PC-9 (cell line): ENCODE results near the gene KRT76. TPM values are rescaled to one million over a fixed set of nuclear protein-coding genes. Genes with fewer than 3 reads are reported as not detected.

Source experiments
- BruUV-seq: library from RNA; stranded (reverse); fragments of 400-500 nt; replicated peaks from 2 replicates; lab custom pipeline; 2021; lab: Mats Ljungman, UMichigan
- CTCF ChIA-PET: fragments of 300-600 bp; sonication (Branson Sonifier 250); formaldehyde crosslinking; loops from one replicate; lab custom pipeline; 2022; ENCODE audit warnings: antibody characterized with exemption; lab: Charles Lee
- POLR2A ChIA-PET: fragments of 300-600 bp; sonication (Branson Sonifier 250); formaldehyde crosslinking; loops from one replicate; lab custom pipeline; 2022; ENCODE audit warnings: antibody characterized with exemption; ENCODE audit not compliant: unreplicated experiment; lab: Charles Lee
- DNase-seq, 2 experiments: peaks; one replicate each; pipeline versions ENCODE4 v3.0.0 to v3.0.0-alpha.2; 2015 to 2022; ENCODE audit warnings: mixed read lengths in 1 of 2
- H2AFZ ChIP-seq: fragments of 200-600 bp; sonication (generic); 2 replicates; pipeline ENCODE4 v1.8.1; 2017; ENCODE audit warnings: antibody characterized with exemption
- H3F3A ChIP-seq: fragments of 200-600 bp; sonication (generic); 2 replicates; pipeline ENCODE4 v1.8.1; 2017; ENCODE audit warnings: antibody characterized with exemption, mild to moderate bottlenecking, low read depth; ENCODE audit not compliant: insufficient read depth
- H3K27ac ChIP-seq: fragments of 200-600 bp; sonication (generic); 2 replicates; pipeline ENCODE4 v1.6.1; 2016; ENCODE audit warnings: mixed run types
- H3K27me3 ChIP-seq: fragments of 200-600 bp; sonication (generic); 2 replicates; pipeline ENCODE4 v1.6.1; 2016; ENCODE audit warnings: low read depth, mixed run types; ENCODE audit not compliant: insufficient read depth
- H3K36me3 ChIP-seq: fragments of 200-600 bp; sonication (generic); 2 replicates; pipeline ENCODE4 v1.6.1; 2016; ENCODE audit warnings: low read depth, mixed run types
- H3K4me1 ChIP-seq: fragments of 200-600 bp; sonication (generic); replicated peaks from 2 replicates; pipeline ENCODE4 v1.6.1; 2016; ENCODE audit warnings: mixed run types; ENCODE audit not compliant: insufficient read depth
- H3K4me2 ChIP-seq: fragments of 200-600 bp; sonication (generic); 2 replicates; pipeline ENCODE4 v1.6.1; 2017; ENCODE audit warnings: mixed run types
- H3K4me3 ChIP-seq: fragments of 200-600 bp; sonication (generic); 2 replicates; pipeline ENCODE4 v1.6.1; 2016; ENCODE audit warnings: mixed run types
- H3K79me2 ChIP-seq: fragments of 200-600 bp; sonication (generic); 2 replicates; pipeline ENCODE4 v1.6.1; 2017; ENCODE audit warnings: low read depth, mixed run types
- H3K9me2 ChIP-seq: fragments of 200-600 bp; sonication (generic); 2 replicates; pipeline ENCODE4 v1.8.1; 2017; ENCODE audit warnings: mild to moderate bottlenecking; ENCODE audit not compliant: insufficient read depth
- H3K9me3 ChIP-seq: fragments of 200-600 bp; sonication (generic); 2 replicates; pipeline ENCODE4 v1.8.1; 2016; ENCODE audit warnings: low read depth; ENCODE audit not compliant: insufficient read depth
- H4K20me1 ChIP-seq: fragments of 200-600 bp; sonication (generic); 2 replicates; pipeline ENCODE4 v1.8.1; 2017; ENCODE audit not compliant: insufficient read depth
- CTCF ChIP-seq: fragments of 200-600 bp; sonication (generic); conservative IDR thresholded peaks from 2 replicates; pipeline ENCODE4 v1.6.1; 2017; ENCODE audit warnings: mixed run types, antibody characterized with exemption, mild to moderate bottlenecking, moderate library complexity
- EZH2 ChIP-seq: fragments of 200-600 bp; sonication (generic); IDR thresholded peaks from 2 replicates; pipeline ENCODE4 v1.8.0; 2017; ENCODE audit warnings: antibody characterized with exemption, low read depth
- intact Hi-C: fragments of 100-400 bp; cut with micrococcal nuclease; formaldehyde crosslinking; loops from one replicate; pipeline ENCODE4 v1.10.0; 2022; ENCODE audit not compliant: unreplicated experiment
- total RNA-seq: library from RNA; stranded (reverse); gene quantifications from 2 replicates; pipeline ENCODE4 v1.2.3, GENCODE V29; 2021

Gene KRT76
- total RNA-seq, 1 experiment from 2014 or later, result not detected

DNA sequence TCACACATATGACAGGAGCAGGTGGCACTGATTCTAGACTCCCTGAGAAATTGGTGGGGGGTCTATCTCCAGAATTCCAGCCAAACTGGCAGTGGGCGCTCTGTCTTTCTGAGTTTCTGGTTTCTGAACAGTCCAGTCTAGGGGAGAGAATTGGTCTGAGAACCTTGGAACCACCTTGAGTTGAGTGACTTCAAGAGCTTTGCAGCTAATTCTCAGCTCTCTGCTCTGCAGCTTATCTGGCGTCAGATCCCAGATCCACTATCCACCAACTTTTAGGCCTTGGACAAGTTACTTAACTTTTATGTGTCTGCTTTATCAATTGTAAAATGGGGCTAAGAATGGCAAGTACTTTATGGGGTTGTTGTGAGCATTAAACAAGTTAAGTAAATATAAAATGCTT, 1.7 kb upstream of the KRT76 start:
- H2AFZ ChIP-seq, result no peak overlapping the region
- no peaks in the 10 kb centered on the region for H3K4me1 ChIP-seq
- no peaks in the 10 kb centered on the region for H4K20me1 ChIP-seq
- intact Hi-C loops, result no loop called here
- no peak for DNase-seq
- H3K27ac ChIP-seq, result no peak overlapping the region
- CTCF ChIA-PET, result interaction anchor here (0.6 kb wide), 1 partner anchor 542 kb away, joined by 6 read pairs; no protein-coding TSS in a partner anchor
- no TSS peak for BruUV-seq
- no peak overlapping the region for H3K4me2 ChIP-seq
- no peaks in the 10 kb centered on the region for H3F3A ChIP-seq
- no peaks in the 10 kb centered on the region for H3K9me2 ChIP-seq
- no peaks in the 10 kb centered on the region; the same call in 1 of the 2 replicates for H3K27me3 ChIP-seq
- no peak overlapping the region for H3K4me3 ChIP-seq
- POLR2A ChIA-PET, result no interaction called here
- no peak for TF ChIP-seq EZH2
- H3K9me3 ChIP-seq, result no peaks in the 10 kb centered on the region
- no peaks in the 10 kb centered on the region for H3K79me2 ChIP-seq
- no peaks in the 10 kb centered on the region for H3K36me3 ChIP-seq

GRCh38 chr12:52777566-52777965, 421 bp upstream of the KRT76 start:
- CTCF ChIA-PET, result interaction anchor here (0.9 kb wide), 1 partner anchor 84 kb away, joined by 3 read pairs; no protein-coding TSS in a partner anchor
- Histone ChIP-seq H3K9me3 (no peaks in the 10 kb centered on the region), H3K4me3 (no peak overlapping the region), H3K4me1 (no peaks in the 10 kb centered on the region), H3K36me3 (no peaks in the 10 kb centered on the region), H3K9me2 (no peaks in the 10 kb centered on the region), H4K20me1 (no peaks in the 10 kb centered on the region), H3K79me2 (no peaks in the 10 kb centered on the region), H3K27ac (no peak overlapping the region), H3K4me2 (no peak overlapping the region), H2AFZ (no peak overlapping the region), H3F3A (no peaks in the 10 kb centered on the region), H3K27me3 (no peaks in the 10 kb centered on the region; the same call in 1 of the 2 replicates)
- POLR2A ChIA-PET, result no interaction called here
- TF ChIP-seq CTCF, result no peak
- no peak for TF ChIP-seq EZH2
- no peak for DNase-seq
- intact Hi-C loops, result no loop called here
- BruUV-seq, result no TSS peak

DNA sequence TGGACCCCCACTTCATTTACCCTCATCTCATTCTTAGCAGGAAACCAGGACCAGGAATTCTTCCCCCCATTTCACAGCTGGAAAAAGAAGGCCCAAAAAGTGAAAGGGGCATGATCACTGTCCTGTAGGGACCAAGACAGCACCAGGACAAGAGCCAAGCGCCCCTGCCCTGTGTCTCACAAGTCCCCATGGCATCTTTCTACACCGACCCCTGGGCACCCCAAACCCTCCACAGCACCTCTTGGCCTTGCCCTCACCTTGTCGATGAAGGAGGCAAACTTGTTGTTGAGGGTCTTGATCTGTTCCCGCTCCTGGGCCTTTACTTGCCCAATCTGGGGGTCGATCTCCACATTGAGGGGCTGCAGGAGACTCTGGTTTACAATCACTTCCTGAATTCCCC, 710 bp downstream of the KRT76 start:
- H4K20me1 ChIP-seq, result no peaks in the 10 kb centered on the region
- H3K4me2 ChIP-seq, result no peak overlapping the region
- no peak overlapping the region for H3K4me3 ChIP-seq
- TF ChIP-seq EZH2 (no peak), CTCF (no peak)
- no peaks in the 10 kb centered on the region; the same call in 1 of the 2 replicates for H3K27me3 ChIP-seq
- H3F3A ChIP-seq, result no peaks in the 10 kb centered on the region
- H3K79me2 ChIP-seq, result no peaks in the 10 kb centered on the region
- H3K4me1 ChIP-seq, result no peaks in the 10 kb centered on the region
- intact Hi-C loops, result no loop called here
- BruUV-seq, result no TSS peak
- H2AFZ ChIP-seq, result no peak overlapping the region
- H3K9me3 ChIP-seq, result no peaks in the 10 kb centered on the region
- no peaks in the 10 kb centered on the region for H3K36me3 ChIP-seq
- no peaks in the 10 kb centered on the region for H3K9me2 ChIP-seq
- POLR2A ChIA-PET, result interaction anchor here (0.6 kb wide), 1 partner anchor 1112 kb away, joined by 5 read pairs; no protein-coding TSS in a partner anchor
- H3K27ac ChIP-seq, result no peak overlapping the region
- DNase-seq, result no peak
- CTCF ChIA-PET, result no interaction called here
